ENCODE measurements around the gene SEMA6A.

The SEMA6A gene

DNA sequence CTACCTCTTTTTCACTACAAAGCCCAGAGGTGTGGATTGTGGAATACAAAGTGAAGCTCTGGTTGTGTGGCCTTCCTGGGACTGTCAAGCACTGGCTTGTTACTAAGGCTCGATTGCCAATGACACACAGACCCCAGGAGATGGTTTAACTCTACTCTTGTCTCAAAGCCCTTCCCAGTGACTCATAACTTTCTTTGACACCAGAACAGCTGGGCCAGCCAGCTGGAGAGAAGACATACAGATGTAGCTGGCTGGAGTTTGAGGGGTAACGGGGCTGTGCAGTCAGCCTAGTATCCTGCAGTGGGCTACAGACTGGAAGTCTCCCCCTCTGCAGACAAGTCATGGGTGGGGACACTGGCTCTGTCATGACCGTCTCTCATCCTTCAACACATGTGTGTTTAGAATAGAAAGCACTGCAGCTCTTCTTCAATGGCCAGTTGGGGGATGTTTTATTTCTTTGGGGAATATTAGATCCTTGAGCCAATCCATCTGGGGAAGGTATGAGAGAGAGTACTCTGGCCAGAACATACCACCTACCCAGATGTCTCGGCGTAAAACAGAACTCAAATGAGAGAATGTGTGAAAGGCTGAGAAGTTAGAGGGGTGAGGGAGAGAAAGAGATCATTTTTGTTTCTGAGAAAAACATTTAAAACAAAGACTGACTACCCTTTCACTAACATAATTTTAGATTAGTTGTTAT lies 53.3 kb downstream of the SEMA6A start:
- no peak for DNase-seq

- no peak for DNase-seq
Measured at GRCh38 chr5:116520771-116521170, 53.9 kb downstream of the SEMA6A start.

DNA sequence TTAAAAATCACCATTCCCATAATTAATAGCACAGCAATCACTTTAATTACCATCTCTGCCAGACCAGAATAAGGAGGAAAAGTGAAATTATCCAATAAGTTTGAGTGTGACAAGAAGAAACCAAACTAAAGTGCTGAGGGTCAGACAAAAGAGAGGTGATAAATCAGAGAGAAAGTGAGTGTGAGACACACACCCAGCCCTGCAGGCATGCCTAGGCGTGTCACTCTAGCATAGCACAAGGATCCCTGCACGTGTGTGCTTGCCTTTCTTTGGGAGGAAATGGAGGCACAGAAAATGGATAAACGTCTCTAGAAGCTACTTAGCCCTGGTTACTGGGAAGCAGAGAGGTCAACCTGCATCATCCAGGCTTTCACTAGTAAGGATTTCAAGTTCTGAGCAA lies 56.2 kb downstream of the SEMA6A start:
- DNase-seq: no peak

- DNase-seq: no peak
Measured at GRCh38 chr5:116517488-116517887, 57.1 kb downstream of the SEMA6A start.

DNA sequence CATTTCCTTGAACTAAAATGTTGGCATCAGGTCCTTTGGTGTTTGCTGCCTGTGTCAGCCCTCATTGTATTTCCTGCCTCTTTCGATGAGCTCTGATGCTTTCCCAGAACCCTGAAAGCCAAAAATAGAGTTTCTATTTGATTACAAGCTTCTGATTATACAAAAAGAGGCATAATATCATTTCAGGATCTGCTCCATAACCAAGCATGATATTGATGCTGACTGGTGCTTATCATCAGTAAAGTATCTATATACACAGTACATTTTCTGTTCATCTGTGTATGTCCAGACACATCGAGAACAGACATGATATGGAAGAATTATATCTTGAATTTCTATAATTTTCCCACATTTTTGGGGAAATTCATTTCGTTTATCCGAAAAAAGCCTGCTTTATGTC lies 58.6 kb downstream of the SEMA6A start:
- no peak for DNase-seq

GRCh38 chr5:116514421-116514970 lies 60.1 kb downstream of the SEMA6A start:
- DNase-seq: no peak

DNA sequence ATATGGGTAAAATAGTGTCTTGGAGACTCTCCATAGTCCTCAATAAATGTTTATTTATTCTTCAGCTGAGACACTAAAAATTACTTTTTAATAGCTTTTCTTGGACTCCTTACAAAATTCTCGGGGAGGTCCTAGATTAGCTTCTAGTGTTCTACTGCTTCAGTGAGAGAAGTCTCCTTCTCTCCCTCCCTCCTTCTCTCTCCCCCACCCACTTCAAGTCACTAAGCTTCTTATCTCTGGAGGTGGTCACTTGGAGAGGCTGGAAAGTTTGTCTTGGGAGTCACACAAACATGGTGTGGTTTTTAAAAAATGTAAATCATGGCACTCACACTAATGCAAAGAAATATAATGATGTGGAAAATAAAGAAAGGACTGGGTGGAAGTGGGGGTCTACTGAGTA lies 64.1 kb downstream of the SEMA6A start:
- no peak for DNase-seq

GRCh38 chr5:116509483-116510244 lies 65.0 kb downstream of the SEMA6A start:
- no peak for DNase-seq

DNA sequence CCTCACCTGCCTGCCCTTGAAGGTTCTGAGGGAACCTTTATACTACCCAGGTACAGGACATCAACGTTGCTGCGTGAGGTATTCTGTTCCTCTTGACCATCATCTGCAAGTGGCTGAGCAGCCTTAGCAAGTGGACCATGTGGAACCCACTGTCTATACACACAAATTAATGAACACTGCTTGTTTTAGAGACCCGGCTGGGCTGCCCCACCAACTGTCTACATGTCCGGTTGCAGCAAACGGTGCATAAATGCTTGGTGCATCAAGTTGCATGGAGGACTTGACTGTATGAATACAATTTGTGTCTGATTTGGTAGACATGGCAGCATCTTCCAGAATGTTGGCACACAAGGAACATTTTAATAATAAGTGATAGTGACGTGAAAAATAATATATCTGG lies 65.8 kb downstream of the SEMA6A start:
- DNase-seq: no peak

GRCh38 chr5:116507941-116508655 lies 66.5 kb downstream of the SEMA6A start:
- no peak for DNase-seq

GRCh38 chr5:116507051-116507537 lies 67.5 kb downstream of the SEMA6A start:
- DNase-seq: no peak

DNA sequence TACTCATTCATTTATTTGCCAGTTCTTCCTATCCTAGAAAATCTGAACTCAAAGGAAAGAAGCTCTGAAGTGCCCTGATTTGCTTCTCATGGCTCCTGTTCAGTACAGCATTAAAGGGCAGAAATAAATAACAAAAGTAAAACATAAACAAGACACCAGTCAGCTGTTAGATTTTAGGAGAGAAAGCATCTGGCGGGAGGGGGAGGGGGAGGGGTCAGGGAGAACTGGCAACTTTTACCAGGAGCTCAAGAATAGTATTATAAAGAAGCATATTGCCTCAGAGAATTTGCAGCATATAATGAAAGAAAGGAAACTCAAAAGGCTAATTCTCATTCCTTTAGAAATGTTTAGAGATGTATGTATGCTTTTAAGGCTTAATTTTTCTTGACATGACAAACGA lies 68.1 kb downstream of the SEMA6A start:
- no peak for DNase-seq

- DNase-seq: no peak
Measured at GRCh38 chr5:116504593-116505166, 69.9 kb downstream of the SEMA6A start.

GRCh38 chr5:116502616-116503015 lies 72.0 kb downstream of the SEMA6A start:
- no peak for DNase-seq

GRCh38 chr5:116502138-116502537 lies 72.5 kb downstream of the SEMA6A start:
- no peak for DNase-seq

GRCh38 chr5:116498503-116499048 lies 76.0 kb downstream of the SEMA6A start:
- DNase-seq: no peak

DNA sequence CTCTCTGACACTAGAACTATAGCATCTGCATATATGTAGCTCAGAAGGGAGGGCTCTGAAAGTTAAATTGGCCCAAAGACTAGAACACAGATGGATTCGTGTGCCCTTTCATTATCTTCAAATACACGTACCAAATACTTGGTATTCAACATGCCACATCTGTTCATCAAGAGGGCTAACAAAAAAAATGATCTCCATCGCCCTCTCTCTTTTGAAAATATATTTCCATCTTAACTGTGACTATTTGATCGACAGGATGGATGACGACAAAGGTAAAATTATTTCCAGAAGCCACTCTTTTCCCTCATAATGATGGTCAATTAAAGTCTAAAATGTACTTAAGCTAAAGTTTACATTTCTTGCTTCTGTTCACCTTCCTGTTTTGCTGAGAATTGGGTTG lies 77.0 kb downstream of the SEMA6A start:
- DNase-seq: no peak

- DNase-seq: no peak
Measured at GRCh38 chr5:116495786-116496357, 78.8 kb downstream of the SEMA6A start.

DNA sequence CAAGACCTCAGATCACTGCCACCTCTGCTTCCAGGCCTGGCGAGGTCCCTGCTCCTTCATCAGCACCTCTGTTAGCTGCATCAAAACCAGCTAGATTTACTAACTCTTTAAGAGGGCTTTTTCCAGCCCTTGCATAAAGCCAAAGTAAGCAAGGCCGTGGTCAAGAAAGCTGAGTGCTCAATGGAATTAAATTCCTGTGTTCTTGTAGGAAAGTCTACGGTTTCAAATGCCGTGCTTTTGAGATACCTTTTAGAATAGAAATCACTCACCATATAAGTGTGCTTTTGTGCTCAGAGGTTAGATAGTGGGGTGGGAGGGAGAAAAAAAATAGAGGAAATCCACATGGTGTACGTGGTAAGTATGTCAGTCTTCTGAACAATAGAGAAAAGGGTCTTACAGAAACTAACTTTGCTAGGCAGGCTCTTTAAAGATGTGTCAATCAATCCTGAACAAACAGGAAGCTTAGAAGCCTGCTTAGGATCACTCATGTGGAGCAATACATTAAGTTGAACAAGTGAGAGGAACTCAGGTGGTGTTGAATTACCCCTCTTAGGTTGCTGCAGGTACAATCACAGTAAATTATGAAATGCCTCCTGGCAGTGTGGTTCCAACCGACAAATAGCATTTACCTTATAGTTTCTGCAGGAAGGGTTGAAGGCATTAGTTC lies 79.7 kb downstream of the SEMA6A start:
- peak; percentile 72 for DNase-seq

DNA sequence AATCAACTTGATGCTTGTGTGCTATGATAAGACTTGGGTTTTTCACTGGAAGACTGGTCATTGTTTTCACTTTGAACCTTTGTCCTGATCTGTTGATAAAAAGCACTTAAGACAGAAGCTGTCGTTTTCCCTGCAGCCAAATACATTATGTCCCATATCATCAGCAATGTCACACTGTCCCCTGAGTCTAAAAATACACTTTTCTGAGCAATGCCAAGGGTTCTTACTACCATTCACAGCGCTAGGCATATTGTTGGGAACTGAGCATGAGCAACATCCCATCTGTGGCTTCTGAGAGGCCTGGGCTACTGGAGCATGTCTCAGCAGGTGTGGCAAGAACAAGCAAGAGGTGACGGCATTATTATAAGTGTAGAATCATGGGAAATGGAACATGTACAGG lies 81.8 kb downstream of the SEMA6A start:
- DNase-seq: no peak

DNA sequence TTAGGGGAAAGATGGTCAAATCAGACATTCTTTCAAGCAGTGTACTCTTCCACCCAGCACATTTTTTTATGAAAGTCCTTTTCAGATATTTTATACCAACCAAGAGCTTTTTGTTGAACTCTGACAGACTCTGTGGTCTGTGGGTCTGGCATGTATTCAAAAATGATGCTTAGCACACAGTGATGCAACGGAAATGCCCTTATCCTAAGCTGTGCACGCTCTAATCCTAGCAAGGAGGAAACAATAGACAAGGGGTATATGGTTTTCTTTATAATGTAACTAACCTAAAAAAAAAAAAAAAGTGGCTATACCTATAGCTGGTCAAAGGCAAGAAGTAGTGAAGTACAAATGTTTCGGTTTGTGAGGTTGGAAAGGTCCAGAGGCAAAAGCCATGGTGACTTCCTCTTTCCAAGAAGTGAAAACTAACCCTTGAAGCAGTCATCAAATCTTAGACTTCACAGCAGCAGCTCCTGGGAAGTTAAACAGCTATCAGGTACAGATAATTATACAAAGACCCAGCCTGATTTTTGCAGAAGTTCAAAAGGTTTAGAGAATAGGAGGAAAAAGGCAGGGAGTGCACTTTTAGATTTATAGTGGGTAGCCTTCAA lies 82.5 kb downstream of the SEMA6A start:
- DNase-seq: no peak

All from NCI-H510A (cell line).